ES-I3 (cell line): Measurements from ENCODE around the gene C1orf52.

Experiments
- H3K36me3 ChIP-seq: 2 replicates; pipeline ENCODE4 v1.6.1; 2013; ENCODE audit warnings: mild to moderate bottlenecking, low read length, control low read depth, moderate library complexity; ENCODE audit not compliant: insufficient read depth
- H3K4me1 ChIP-seq: 2 replicates; pipeline ENCODE4 v1.6.1; 2013; ENCODE audit warnings: mild to moderate bottlenecking, control low read depth, low read length; ENCODE audit not compliant: insufficient read depth
- H3K9ac ChIP-seq: 2 replicates; pipeline ENCODE4 v1.6.1; 2013; ENCODE audit warnings: low read depth, mild to moderate bottlenecking, low read length, moderate library complexity
- H3K9me3 ChIP-seq: 2 replicates; pipeline ENCODE4 v1.6.1; 2013; ENCODE audit warnings: mild to moderate bottlenecking, low read length, moderate library complexity; ENCODE audit not compliant: control insufficient read depth, insufficient read depth

Gene C1orf52

DNA sequence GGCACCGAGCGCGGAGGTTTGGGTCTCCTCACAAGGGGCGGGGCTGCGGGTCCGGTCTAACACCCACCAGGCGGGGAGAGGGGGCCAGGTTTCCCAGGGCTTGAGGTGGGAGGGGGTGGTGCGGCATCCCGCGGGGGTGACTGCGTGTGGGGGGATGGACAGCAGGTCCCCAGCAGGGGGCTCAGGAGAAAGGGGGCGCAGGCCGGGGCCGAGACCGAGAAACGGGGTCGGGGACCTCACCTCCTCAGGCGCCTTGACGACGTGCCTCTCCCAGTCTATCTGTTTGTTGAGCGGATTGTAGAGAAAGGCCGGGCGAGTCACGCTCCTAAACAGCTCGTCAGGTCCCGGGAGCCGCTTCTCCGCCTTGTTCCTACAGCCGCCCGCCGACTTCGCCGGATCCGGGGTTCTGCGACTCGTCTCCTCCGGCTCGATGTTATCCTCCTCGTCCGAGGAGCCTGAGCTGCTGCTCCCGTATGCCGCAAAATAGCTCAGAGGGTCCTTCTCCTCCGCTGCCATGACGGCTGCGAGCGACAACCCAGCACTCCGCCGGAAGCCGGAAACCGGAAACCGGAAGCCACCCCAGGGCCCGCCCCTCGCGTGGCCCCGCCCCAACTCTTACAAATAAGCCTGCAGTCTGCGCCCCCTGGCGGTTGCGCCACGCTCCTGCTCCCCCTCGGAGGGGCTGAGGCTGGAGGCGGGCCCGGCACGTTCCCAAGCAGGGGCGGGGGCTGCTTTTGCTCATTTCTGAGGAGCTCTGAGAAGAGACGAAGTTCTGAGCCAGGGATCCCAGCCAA is at the start of gene C1orf52:
TSS of gene C1orf52 (minus strand) at position 545 of the 794 bp plus-strand sequence. CDS start at position 516, 29 bp downstream.
- Histone ChIP-seq H3K4me1 (no peaks in the 10 kb centered on the region), H3K9me3 (0 out of 2 replicates have a peak, but pooled peaks cover 4% of the 10 kb centered on the region), H3K36me3 (peaks cover 10% of the 10 kb centered on the region), H3K9ac (peak within 1 kb of the TSS; percentile 75)

GRCh38 chr1:85308833-85309350 is 49.4 kb upstream of the C1orf52 start:
- H3K36me3 ChIP-seq: no peaks in the 10 kb centered on the region
- H3K9me3 ChIP-seq: no peaks in the 10 kb centered on the region
- H3K9ac ChIP-seq: peak overlapping the region; percentile 12; the same call in 1 of the 2 replicates
- H3K4me1 ChIP-seq: peaks cover 11% of the 10 kb centered on the region

- H3K4me1 ChIP-seq: peaks cover 11% of the 10 kb centered on the region
- no peaks in the 10 kb centered on the region for H3K36me3 ChIP-seq
- H3K9me3 ChIP-seq: no peaks in the 10 kb centered on the region
- H3K9ac ChIP-seq: peak overlapping the region; percentile 12
Observed at GRCh38 chr1:85307987-85308832, 48.7 kb upstream of the C1orf52 start.

GRCh38 chr1:85306236-85306635 is 46.8 kb upstream of the C1orf52 start:
- Histone ChIP-seq H3K9me3 (no peaks in the 10 kb centered on the region), H3K4me1 (peaks cover 11% of the 10 kb centered on the region), H3K36me3 (no peaks in the 10 kb centered on the region), H3K9ac (no peak overlapping the region)

DNA sequence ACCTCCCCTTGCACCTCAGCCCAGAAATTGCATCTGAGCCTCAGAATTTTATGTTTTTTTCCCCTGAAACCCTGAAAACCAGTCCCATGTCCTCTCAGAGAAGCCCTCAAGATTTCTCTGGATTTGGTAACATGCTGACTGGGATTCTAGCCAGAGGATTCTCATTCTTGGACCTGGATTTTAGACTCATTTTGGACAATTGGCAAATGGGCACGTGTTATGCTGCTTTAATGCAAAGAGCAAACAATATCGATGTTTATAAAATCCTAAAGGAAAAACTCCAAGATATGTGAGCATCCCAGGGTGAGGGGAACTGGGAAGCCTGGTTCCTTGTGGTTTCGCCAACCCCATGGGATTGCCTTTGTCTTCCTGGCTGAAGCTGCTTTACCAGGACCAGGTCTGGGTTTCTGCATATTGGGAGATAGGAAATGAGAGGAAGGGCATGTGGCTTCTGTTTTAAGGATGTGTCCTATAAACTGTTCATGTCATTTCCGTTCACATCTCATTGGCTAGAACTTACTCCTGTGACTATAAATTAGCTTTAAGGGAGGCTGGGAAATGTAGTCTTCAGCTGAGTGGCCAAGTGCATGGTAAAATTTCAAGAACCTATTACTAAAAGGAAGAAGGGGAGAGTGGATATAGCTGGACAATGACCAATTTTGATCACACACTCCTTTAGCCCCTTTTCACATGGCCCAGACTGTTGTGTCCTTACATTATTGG is 44.1 kb upstream of the C1orf52 start:
- Histone ChIP-seq H3K36me3 (no peaks in the 10 kb centered on the region), H3K9me3 (no peaks in the 10 kb centered on the region; the same call in 1 of the 2 replicates), H3K4me1 (peaks cover 2% of the 10 kb centered on the region), H3K9ac (no peak overlapping the region)

GRCh38 chr1:85300140-85300539 is 40.7 kb upstream of the C1orf52 start:
- Histone ChIP-seq H3K36me3 (no peaks in the 10 kb centered on the region), H3K4me1 (peaks cover 12% of the 10 kb centered on the region), H3K9me3 (no peaks in the 10 kb centered on the region; the same call in 1 of the 2 replicates), H3K9ac (no peak overlapping the region)

DNA sequence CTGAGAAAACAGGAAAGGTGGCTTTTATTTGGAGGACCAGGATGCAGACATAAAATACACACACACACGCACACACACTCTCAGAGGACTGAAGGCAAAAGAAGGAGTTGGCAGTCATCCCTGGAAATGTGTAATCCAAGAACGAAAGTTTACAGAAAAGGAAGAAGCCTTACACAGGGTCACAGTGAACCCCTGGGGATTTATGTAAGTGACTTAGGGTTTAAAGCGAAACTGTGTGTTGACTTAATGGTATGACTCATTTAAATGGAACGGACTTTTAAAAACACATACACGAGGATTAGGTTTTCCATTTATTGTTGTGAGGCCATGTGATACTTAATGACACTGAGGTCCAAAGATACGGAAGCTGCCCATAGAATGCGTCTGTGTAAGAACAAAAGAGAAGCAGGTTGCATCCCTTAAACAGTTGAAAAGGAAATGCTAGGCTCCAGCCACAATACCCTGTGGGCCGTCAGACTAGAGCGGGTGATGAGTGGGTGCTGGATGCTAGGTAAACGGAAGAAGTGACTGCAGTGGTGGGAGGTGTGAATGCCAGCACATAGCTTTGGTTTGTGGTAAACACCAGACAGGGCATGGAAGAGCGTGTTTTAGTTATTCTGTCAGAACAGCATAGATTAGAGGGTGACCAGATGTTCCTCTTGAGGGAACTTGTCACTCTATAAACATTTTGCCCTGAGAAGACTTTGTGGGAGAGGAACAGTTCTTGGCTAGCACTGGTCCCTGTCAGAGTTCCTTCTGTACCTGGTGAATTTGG is 38.6 kb upstream of the C1orf52 start:
- H3K9ac ChIP-seq: no peak overlapping the region
- no peaks in the 10 kb centered on the region for H3K36me3 ChIP-seq
- H3K4me1 ChIP-seq: peaks cover 12% of the 10 kb centered on the region
- H3K9me3 ChIP-seq: no peaks in the 10 kb centered on the region; the same call in 1 of the 2 replicates

DNA sequence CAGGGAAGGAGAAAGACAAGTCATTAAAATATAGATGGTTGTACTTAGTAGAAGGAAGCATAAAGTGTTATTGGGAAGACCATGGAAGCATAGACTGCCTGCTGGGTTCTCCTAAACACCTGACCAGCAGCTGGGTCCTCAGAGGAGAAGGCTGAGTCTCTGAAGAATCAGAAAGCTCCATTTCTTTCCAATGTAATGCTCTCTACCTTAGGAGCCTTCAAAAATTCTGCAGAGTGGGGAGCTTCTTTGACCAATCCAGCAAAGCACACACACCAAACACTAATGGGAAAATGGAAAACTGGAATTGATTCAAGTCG is 38.0 kb upstream of the C1orf52 start:
- no peak overlapping the region for H3K9ac ChIP-seq
- H3K36me3 ChIP-seq: no peaks in the 10 kb centered on the region
- H3K9me3 ChIP-seq: no peaks in the 10 kb centered on the region; the same call in 1 of the 2 replicates
- H3K4me1 ChIP-seq: peaks cover 12% of the 10 kb centered on the region

- Histone ChIP-seq H3K36me3 (no peaks in the 10 kb centered on the region), H3K9me3 (no peaks in the 10 kb centered on the region; the same call in 1 of the 2 replicates), H3K9ac (no peak overlapping the region), H3K4me1 (peaks cover 12% of the 10 kb centered on the region)
Observed at GRCh38 chr1:85296980-85297379, 37.5 kb upstream of the C1orf52 start.

- no peaks in the 10 kb centered on the region for H3K36me3 ChIP-seq
- no peaks in the 10 kb centered on the region; the same call in 1 of the 2 replicates for H3K9me3 ChIP-seq
- H3K9ac ChIP-seq: no peak overlapping the region
- peaks cover 12% of the 10 kb centered on the region for H3K4me1 ChIP-seq
Observed at GRCh38 chr1:85295654-85296053, 36.2 kb upstream of the C1orf52 start.

GRCh38 chr1:85295006-85295431 is 35.6 kb upstream of the C1orf52 start:
- peaks cover 12% of the 10 kb centered on the region for H3K4me1 ChIP-seq
- no peak overlapping the region for H3K9ac ChIP-seq
- no peaks in the 10 kb centered on the region for H3K36me3 ChIP-seq
- no peaks in the 10 kb centered on the region for H3K9me3 ChIP-seq

GRCh38 chr1:85290826-85291225 is 31.4 kb upstream of the C1orf52 start:
- no peak overlapping the region for H3K9ac ChIP-seq
- H3K36me3 ChIP-seq: no peaks in the 10 kb centered on the region
- no peaks in the 10 kb centered on the region for H3K9me3 ChIP-seq
- no peaks in the 10 kb centered on the region for H3K4me1 ChIP-seq

GRCh38 chr1:85289848-85290335 is 30.4 kb upstream of the C1orf52 start:
- H3K9me3 ChIP-seq: no peaks in the 10 kb centered on the region
- H3K9ac ChIP-seq: no peak overlapping the region
- H3K36me3 ChIP-seq: no peaks in the 10 kb centered on the region
- H3K4me1 ChIP-seq: no peaks in the 10 kb centered on the region
